A549 (cell line): ENCODE results near the gene SPIB. TPM values are rescaled to one million over a fixed set of nuclear protein-coding genes. Genes with fewer than 3 reads are reported as not detected.

Source experiments
- ATAC-seq, 2 experiments: fragments of 200-7000 bp in 1 of 2; fragments of >200 bp in 1 of 2; cut with Nextera tagmentation in 1 of 2; cut with Tn5 transposase in 1 of 2; 3 replicates each; pipeline versions ENCODE4 v1.8.0 to v1.9.1; 2018 to 2020; ENCODE audit warnings: mild to moderate bottlenecking in 1 of 2, moderate library complexity in 1 of 2
- CTCF ChIA-PET: fragments of 300-600 bp; sonication (Branson Sonifier 250); formaldehyde crosslinking; extraction: SDS; loops from one replicate; lab custom pipeline; 2021; ENCODE audit warnings: antibody characterized with exemption, inconsistent platforms; lab: Yijun Ruan, JAX
- POLR2A ChIA-PET: fragments of 350-600 bp; formaldehyde crosslinking; extraction: SDS; loops from one replicate; lab custom pipeline; 2021; ENCODE audit warnings: antibody characterized with exemption, inconsistent platforms; lab: Yijun Ruan, JAX
- DNase-seq, 2 experiments: peaks; one replicate each; pipeline versions ENCODE4 v3.0.0 to v3.0.0-alpha.2; 2011 to 2016; ENCODE audit warnings: low read depth in 1 of 2, low spot score in 1 of 2
- FAIRE-seq: peaks from 2 replicates; lab custom pipeline; 2011; peaks lifted over from hg19 to GRCh38; lab: Jason Lieb, UNC
- H3K27ac ChIP-seq, 2 experiments: fragments of >200 bp; sonication (Bioruptor Twin); formaldehyde crosslinking; 3 replicates each; pipeline ENCODE4 v1.5.1; 2016 to 2017
- H3K4me1 ChIP-seq: fragments of >200 bp; sonication (Bioruptor Twin); formaldehyde crosslinking; 3 replicates; pipeline ENCODE4 v1.6.1; 2016
- H3K4me2 ChIP-seq: fragments of >200 bp; sonication (Bioruptor Twin); formaldehyde crosslinking; 3 replicates; pipeline ENCODE4 v1.6.1; 2016
- H3K4me3 ChIP-seq: fragments of >200 bp; sonication (Bioruptor Twin); formaldehyde crosslinking; 3 replicates; pipeline ENCODE4 v1.5.1; 2016
- H3K9me3 ChIP-seq: fragments of >200 bp; sonication (Bioruptor Twin); formaldehyde crosslinking; 3 replicates; pipeline ENCODE4 v1.6.1; 2016
- CBX2 ChIP-seq: fragments of 200-600 bp; sonication (generic); IDR thresholded peaks from 2 replicates; pipeline ENCODE4 v1.6.1; 2016; ENCODE audit warnings: low read depth, mild to moderate bottlenecking, borderline replicate concordance
- CBX8 ChIP-seq: fragments of 200-600 bp; sonication (generic); IDR thresholded peaks from 2 replicates; pipeline ENCODE4 v1.6.1; 2016
- CEBPB ChIP-seq, 2 experiments: fragments of >200 bp in 1 of 2; sonication (Bioruptor Twin) in 1 of 2; formaldehyde crosslinking in 1 of 2; IDR thresholded peaks; 2 replicates each; pipeline ENCODE4 v1.6.1; 2012 to 2016
- EHMT2 ChIP-seq: fragments of 200-600 bp; sonication (generic); IDR thresholded peaks from 2 replicates; pipeline ENCODE4 v1.6.1; 2016; ENCODE audit warnings: antibody characterized with exemption, low read depth, mild to moderate bottlenecking, moderate library complexity
- FOSL2 ChIP-seq, 2 experiments: fragments of 450-650 bp in 1 of 2; fragments of >200 bp in 1 of 2; sonication (Bioruptor Twin) in 1 of 2; formaldehyde crosslinking; IDR thresholded peaks; 2 replicates each; pipeline versions ENCODE4 v1.5.0 to v1.6.1; 2016 to 2020; ENCODE audit warnings: mild to moderate bottlenecking in 1 of 2, moderate library complexity in 1 of 2
- HEYL ChIP-seq: fragments of 250-450 bp; sonication (Bioruptor Pico); IDR thresholded peaks from 2 replicates; pipeline ENCODE4 v1.8.0; 2021; ENCODE audit warnings: mild to moderate bottlenecking, moderate library complexity
- HOXB5 ChIP-seq: fragments of 250-450 bp; sonication (Bioruptor Pico); IDR thresholded peaks from 2 replicates; pipeline ENCODE4 v1.5.0; 2020; ENCODE audit warnings: mild to moderate bottlenecking, moderate library complexity
- KDM5A ChIP-seq: fragments of 200-600 bp; sonication (generic); IDR thresholded peaks from 2 replicates; pipeline ENCODE4 v1.6.1; 2016; ENCODE audit warnings: antibody characterized with exemption, mild to moderate bottlenecking
- MAFK ChIP-seq: fragments of 450-650 bp; IDR thresholded peaks from 2 replicates; pipeline ENCODE4 v1.6.1; 2014; ENCODE audit not compliant: partially characterized antibody
- MAZ ChIP-seq: fragments of 150-350 bp; IDR thresholded peaks from 2 replicates; pipeline ENCODE4 v1.6.1; 2014; ENCODE audit warnings: antibody characterized with exemption, low read depth, low read length, borderline replicate concordance
- NFE2L2 ChIP-seq: fragments of 150-350 bp; conservative IDR thresholded peaks from 2 replicates; pipeline ENCODE4 v1.6.1; 2014; ENCODE audit warnings: low read length
- NPAS2 ChIP-seq: fragments of 250-450 bp; sonication (Bioruptor Pico); IDR thresholded peaks from 2 replicates; pipeline ENCODE4 v1.8.0; 2022; ENCODE audit warnings: mild to moderate bottlenecking, moderate library complexity, borderline replicate concordance
- RAD21 ChIP-seq, 2 experiments: fragments of >200 bp in 1 of 2; sonication (Bioruptor Twin) in 1 of 2; formaldehyde crosslinking in 1 of 2; IDR thresholded peaks in 1 of 2; conservative IDR thresholded peaks in 1 of 2; 2 replicates in 1 of 2; 3 replicates in 1 of 2; pipeline ENCODE4 v1.6.1; 2012 to 2018; ENCODE audit warnings: inconsistent platforms in 1 of 2
- RCOR1 ChIP-seq: fragments of 150-350 bp; IDR thresholded peaks from 2 replicates; pipeline ENCODE4 v1.6.1; 2014; ENCODE audit warnings: antibody characterized with exemption, low read length, low read depth
- RFX5 ChIP-seq: fragments of 450-650 bp; IDR thresholded peaks from 2 replicates; pipeline ENCODE4 v1.7.1; 2014; ENCODE audit warnings: antibody characterized with exemption, mild to moderate bottlenecking, moderate library complexity
- RNF2 ChIP-seq: fragments of 200-600 bp; sonication (generic); IDR thresholded peaks from 2 replicates; pipeline ENCODE4 v1.6.1; 2016; ENCODE audit warnings: low read depth, mild to moderate bottlenecking, antibody characterized with exemption, moderate library complexity, borderline replicate concordance
- SMC3 ChIP-seq: fragments of >200 bp; sonication (Bioruptor Twin); formaldehyde crosslinking; IDR thresholded peaks from 3 replicates; pipeline ENCODE4 v1.6.1; 2018; ENCODE audit warnings: inconsistent platforms
- TP53 ChIP-seq: fragments of 250-450 bp; sonication (Bioruptor Pico); IDR thresholded peaks from 2 replicates; pipeline ENCODE4 v1.5.0; 2021; ENCODE audit warnings: mild to moderate bottlenecking, moderate library complexity
- ZSCAN20 ChIP-seq: fragments of 250-450 bp; sonication (Bioruptor Pico); IDR thresholded peaks from 2 replicates; pipeline ENCODE4 v1.8.0; 2022; ENCODE audit warnings: mild to moderate bottlenecking, moderate library complexity
- WGBS: methylation state at CpG from one replicate; pipeline ENCODE4 v1.1.6; 2017; ENCODE audit errors: missing lambda C conversion rate; 5-methylcytosine and 5-hydroxymethylcytosine counted together
- polyA plus RNA-seq, 4 experiments: library from polyadenylated mRNA; depleted of rRNA in 3 of 4; stranded (reverse); fragments of >200 nt; fragmentation: RNase III in 1 of 4; extraction: RNeasy Plus Mini Kit Qiagen cat#74134 plus additional on column Dnase treatment in 1 of 4; gene quantifications; 2 replicates in 3 of 4; 3 replicates in 1 of 4; pipeline ENCODE4 v1.2.3, GENCODE V29; 2011 to 2017
- TF ChIP-seq, protein P1 (sequence below): IDR thresholded peaks from 2 replicates; pipeline ENCODE4 v1.6.1; 2012
- TF ChIP-seq, protein P2 (sequence below): IDR thresholded peaks from 2 replicates; pipeline ENCODE4 v1.6.1; 2012
- TF ChIP-seq, protein P3 (sequence below): IDR thresholded peaks from 2 replicates; pipeline ENCODE4 v1.6.1; 2012; ENCODE audit warnings: low read depth, borderline replicate concordance
- TF ChIP-seq, protein P4 (sequence below): fragments of 200-600 bp; sonication (generic); IDR thresholded peaks from 2 replicates; pipeline ENCODE4 v1.6.1; 2016; ENCODE audit warnings: antibody characterized with exemption, mild to moderate bottlenecking, moderate library complexity
- TF ChIP-seq, protein P5 (sequence below): fragments of 250-450 bp; sonication (Bioruptor Pico); IDR thresholded peaks from 2 replicates; pipeline ENCODE4 v1.5.0; 2021; ENCODE audit warnings: mild to moderate bottlenecking, moderate library complexity, borderline replicate concordance
- TF ChIP-seq, protein P6 (sequence below): fragments of 450-650 bp; IDR thresholded peaks from 2 replicates; pipeline ENCODE4 v1.6.1; 2014; ENCODE audit warnings: antibody characterized with exemption

The SPIB gene
- polyA plus RNA-seq, 2 of the 4 experiments (the other 2 are of a cell fraction) = 0.03 TPM; not detected in 1

DNA sequence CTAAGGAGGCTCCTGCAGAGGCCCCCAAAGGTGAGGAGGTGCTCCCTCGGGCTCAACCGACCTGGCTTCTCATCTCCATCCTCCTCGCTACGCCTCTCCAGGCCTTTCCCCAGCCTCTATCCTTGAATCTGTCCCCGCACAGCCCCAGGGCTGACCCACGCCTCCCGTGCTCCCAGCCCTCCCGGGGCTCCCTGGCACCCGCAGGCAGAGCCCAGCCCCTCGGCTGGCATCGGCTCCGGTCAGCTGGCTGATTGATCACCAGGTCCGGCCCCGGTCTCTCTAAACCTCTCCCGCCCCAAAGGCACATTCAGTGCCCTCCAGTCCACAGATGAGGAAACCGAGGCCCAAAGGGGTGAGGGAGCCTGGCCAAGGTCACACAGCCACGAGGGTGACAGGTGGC is 16.5 kb downstream of the SPIB start:
- WGBS = 60% methylated on average over 17 of the region's 17 CpGs
- CTCF ChIA-PET = interaction anchor here (1.7 to 2.0 kb wide), 2 partner anchors 20 to 26 kb away, joined by 4 to 8 read pairs; no protein-coding TSS in a partner anchor
- FAIRE-seq = no peak
- peaks cover 11% of the 10 kb centered on the region for H3K4me1 ChIP-seq
- no peak overlapping the region for H3K27ac ChIP-seq
- TF ChIP-seq TP53 (CRISPR knock-in tag) (no peak), HOXB5 (no peak), KDM5A (no peak), FOSL2 (IDR thresholded peaks at IDR 0.05) (no peak), FOSL2 (CRISPR knock-in tag; IDR thresholded peaks at IDR 0.05) (no peak), EHMT2 (no peak), RCOR1 (no peak), HEYL (CRISPR knock-in tag) (no peak), CBX2 (no peak), MAFK (no peak), SMC3 (no peak), CBX8 (no peak)
- TF ChIP-seq, protein P1, sequence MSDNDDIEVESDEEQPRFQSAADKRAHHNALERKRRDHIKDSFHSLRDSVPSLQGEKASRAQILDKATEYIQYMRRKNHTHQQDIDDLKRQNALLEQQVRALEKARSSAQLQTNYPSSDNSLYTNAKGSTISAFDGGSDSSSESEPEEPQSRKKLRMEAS = no peak
- TF ChIP-seq, protein P2, sequence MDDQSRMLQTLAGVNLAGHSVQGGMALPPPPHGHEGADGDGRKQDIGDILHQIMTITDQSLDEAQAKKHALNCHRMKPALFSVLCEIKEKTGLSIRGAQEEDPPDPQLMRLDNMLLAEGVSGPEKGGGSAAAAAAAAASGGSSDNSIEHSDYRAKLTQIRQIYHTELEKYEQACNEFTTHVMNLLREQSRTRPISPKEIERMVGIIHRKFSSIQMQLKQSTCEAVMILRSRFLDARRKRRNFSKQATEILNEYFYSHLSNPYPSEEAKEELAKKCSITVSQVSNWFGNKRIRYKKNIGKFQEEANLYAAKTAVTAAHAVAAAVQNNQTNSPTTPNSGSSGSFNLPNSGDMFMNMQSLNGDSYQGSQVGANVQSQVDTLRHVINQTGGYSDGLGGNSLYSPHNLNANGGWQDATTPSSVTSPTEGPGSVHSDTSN = no peak
- TF ChIP-seq, all 56 proteins: peak for 0
- Histone ChIP-seq H3K4me3 (no peak overlapping the region), H3K4me2 (no peak overlapping the region), H3K9me3 (no peaks in the 10 kb centered on the region)
- POLR2A ChIA-PET = no interaction called here
- ATAC-seq = no peak
- DNase-seq = no peak

DNA sequence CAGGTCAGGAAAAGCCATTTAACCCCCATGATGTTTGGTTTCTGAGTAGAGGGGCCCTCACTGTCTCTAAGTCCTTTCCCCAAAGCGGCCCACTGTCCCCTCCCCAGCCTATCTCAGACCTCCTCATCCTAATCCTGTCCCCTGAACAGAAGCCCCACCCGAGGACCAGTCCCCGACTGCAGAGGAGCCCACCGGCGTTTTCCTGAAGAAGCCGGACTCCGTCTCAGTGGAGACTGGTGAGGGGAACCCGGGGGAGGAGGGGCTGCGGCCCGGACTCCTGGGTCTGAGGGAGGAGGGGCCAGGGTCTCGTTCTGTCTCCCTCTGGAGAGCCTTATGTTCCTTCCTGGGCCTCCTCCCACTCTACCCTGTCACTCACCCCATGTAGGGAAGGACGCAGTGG is 16.9 kb downstream of the SPIB start:
- ChIA-PET CTCF (interaction anchor here (0.5 to 2.0 kb wide), 6 partner anchors 20 to 174 kb away, joined by 3 to 8 read pairs (median 4); no protein-coding TSS in a partner anchor), POLR2A (no interaction called here)
- Histone ChIP-seq H3K9me3 (no peaks in the 10 kb centered on the region), H3K4me1 (peaks cover 11% of the 10 kb centered on the region), H3K4me3 (no peak overlapping the region), H3K27ac (no peak overlapping the region), H3K4me2 (no peak overlapping the region)
- no peak for ATAC-seq
- no peak for DNase-seq
- WGBS = 59% methylated on average over 12 of the region's 12 CpGs
- no peak for TF ChIP-seq EHMT2
- TF ChIP-seq SMC3 = no peak
- TF ChIP-seq RNF2 = no peak
- TF ChIP-seq MAZ = no peak
- TF ChIP-seq HOXB5 = no peak
- FAIRE-seq = no peak

DNA sequence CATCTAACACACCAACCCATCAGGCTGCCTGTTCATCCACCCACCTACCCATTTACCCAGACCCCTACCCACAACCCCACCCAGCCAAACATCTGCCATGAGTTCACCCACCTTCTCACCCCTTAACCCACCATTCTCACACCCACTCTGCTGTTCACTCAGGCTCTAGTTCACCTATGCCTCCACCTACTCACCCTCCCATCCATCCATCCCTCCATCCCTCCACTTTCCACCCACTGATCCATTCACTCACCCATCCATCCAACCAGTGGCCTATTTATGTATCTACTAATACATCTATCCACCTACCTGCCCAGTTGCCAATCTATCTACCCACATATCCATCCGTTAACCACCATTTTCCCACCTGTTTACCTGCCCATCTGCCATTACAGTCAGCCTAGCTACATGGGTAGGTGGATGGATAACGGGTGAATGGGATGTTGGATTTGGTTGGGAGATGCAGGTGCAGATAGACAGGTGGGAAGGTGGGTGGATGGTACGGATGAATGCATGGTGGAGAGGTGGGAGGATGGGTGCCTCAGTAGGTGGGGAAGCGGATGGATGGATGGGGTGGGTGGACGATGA is 19.2 kb downstream of the SPIB start:
- 58% methylated on average over 5 of the region's 5 CpGs for WGBS
- no peak for FAIRE-seq
- ATAC-seq = no peak
- Histone ChIP-seq H3K4me1 (no peaks in the 10 kb centered on the region), H3K4me3 (no peak overlapping the region), H3K27ac (no peak overlapping the region), H3K9me3 (no peaks in the 10 kb centered on the region), H3K4me2 (no peak overlapping the region)
- ChIA-PET CTCF (interaction anchor here (1.1 to 1.3 kb wide), 2 partner anchors 23 to 69 kb away, joined by 5 read pairs; no protein-coding TSS in a partner anchor), POLR2A (no interaction called here)
- DNase-seq = no peak
- no peak for TF ChIP-seq MAZ
- no peak for TF ChIP-seq NFE2L2
- TF ChIP-seq SMC3 = no peak
- TF ChIP-seq ZSCAN20 = no peak
- TF ChIP-seq NPAS2 (CRISPR knock-in tag) = no peak
- TF ChIP-seq CEBPB (IDR thresholded peaks at IDR 0.05) = no peak
- TF ChIP-seq, protein P3, sequence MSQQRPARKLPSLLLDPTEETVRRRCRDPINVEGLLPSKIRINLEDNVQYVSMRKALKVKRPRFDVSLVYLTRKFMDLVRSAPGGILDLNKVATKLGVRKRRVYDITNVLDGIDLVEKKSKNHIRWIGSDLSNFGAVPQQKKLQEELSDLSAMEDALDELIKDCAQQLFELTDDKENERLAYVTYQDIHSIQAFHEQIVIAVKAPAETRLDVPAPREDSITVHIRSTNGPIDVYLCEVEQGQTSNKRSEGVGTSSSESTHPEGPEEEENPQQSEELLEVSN = no peak
- TF ChIP-seq RAD21 (conservative IDR thresholded peaks at IDR 0.05 in 1 of 2, IDR thresholded peaks at IDR 0.05 in 1 of 2) = no peak
- TF ChIP-seq, protein P4, sequence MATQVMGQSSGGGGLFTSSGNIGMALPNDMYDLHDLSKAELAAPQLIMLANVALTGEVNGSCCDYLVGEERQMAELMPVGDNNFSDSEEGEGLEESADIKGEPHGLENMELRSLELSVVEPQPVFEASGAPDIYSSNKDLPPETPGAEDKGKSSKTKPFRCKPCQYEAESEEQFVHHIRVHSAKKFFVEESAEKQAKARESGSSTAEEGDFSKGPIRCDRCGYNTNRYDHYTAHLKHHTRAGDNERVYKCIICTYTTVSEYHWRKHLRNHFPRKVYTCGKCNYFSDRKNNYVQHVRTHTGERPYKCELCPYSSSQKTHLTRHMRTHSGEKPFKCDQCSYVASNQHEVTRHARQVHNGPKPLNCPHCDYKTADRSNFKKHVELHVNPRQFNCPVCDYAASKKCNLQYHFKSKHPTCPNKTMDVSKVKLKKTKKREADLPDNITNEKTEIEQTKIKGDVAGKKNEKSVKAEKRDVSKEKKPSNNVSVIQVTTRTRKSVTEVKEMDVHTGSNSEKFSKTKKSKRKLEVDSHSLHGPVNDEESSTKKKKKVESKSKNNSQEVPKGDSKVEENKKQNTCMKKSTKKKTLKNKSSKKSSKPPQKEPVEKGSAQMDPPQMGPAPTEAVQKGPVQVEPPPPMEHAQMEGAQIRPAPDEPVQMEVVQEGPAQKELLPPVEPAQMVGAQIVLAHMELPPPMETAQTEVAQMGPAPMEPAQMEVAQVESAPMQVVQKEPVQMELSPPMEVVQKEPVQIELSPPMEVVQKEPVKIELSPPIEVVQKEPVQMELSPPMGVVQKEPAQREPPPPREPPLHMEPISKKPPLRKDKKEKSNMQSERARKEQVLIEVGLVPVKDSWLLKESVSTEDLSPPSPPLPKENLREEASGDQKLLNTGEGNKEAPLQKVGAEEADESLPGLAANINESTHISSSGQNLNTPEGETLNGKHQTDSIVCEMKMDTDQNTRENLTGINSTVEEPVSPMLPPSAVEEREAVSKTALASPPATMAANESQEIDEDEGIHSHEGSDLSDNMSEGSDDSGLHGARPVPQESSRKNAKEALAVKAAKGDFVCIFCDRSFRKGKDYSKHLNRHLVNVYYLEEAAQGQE = no peak
- TF ChIP-seq RFX5 = no peak
- TF ChIP-seq, protein P5, sequence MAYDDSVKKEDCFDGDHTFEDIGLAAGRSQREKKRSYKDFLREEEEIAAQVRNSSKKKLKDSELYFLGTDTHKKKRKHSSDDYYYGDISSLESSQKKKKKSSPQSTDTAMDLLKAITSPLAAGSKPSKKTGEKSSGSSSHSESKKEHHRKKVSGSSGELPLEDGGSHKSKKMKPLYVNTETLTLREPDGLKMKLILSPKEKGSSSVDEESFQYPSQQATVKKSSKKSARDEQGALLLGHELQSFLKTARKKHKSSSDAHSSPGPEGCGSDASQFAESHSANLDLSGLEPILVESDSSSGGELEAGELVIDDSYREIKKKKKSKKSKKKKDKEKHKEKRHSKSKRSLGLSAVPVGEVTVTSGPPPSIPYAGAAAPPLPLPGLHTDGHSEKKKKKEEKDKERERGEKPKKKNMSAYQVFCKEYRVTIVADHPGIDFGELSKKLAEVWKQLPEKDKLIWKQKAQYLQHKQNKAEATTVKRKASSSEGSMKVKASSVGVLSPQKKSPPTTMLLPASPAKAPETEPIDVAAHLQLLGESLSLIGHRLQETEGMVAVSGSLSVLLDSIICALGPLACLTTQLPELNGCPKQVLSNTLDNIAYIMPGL (CRISPR knock-in tag) = no peak
- TF ChIP-seq, protein P6, sequence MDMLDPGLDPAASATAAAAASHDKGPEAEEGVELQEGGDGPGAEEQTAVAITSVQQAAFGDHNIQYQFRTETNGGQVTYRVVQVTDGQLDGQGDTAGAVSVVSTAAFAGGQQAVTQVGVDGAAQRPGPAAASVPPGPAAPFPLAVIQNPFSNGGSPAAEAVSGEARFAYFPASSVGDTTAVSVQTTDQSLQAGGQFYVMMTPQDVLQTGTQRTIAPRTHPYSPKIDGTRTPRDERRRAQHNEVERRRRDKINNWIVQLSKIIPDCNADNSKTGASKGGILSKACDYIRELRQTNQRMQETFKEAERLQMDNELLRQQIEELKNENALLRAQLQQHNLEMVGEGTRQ = no peak
